NCI-H1092 (cell line): ENCODE results near the gene MB.

Experiments used
- DNase-seq: peaks from one replicate; lab custom pipeline; 2025; lab: John Stamatoyannopoulos, UW

The MB gene

DNA sequence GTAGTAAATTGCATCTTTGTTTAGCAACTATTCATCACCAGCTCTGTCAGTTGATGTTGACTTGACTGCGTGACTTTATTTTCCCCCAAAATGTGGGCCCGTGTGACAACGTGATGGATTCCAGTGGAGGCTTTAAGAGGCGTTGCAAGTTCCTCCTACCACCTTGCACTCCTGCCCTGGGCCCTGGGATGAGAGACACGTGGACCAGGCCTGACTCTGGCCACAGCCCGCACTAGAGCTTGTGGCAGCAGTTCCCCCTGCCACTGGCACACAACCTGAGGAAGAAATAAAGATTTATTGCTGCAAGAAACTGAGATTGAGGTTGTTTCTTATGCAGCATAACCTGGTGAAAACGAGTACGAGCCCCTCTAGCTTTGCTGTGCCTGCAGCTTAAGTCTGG lies 44.6 kb downstream of the MB start:
- no peak for DNase-seq

DNA sequence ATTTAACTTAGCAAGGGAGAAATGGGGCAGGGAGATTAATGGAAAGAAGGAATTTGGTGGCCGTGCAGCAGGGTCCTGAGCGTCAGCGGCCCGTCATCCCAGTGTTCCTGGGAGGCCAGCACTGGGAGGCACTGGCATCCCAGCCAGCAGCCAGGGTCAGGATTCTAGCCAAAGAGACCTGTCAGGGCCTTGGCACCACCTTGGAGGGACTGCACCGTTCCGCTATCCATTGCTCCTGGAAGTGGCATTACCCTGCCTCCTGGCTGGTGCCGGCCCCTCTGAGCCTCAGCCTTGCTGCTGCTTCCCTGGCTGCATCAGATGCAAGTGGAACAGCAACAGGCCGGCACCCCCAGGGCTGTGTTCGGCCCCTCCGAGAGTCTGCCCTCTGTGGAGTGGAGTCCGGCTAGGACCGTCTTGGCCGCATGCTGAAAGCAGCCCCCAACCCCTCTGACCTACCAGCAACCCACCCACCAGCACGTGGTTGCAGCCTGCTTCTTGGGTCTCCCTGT lies 46.4 kb downstream of the MB start:
- DNase-seq, result no peak

DNA sequence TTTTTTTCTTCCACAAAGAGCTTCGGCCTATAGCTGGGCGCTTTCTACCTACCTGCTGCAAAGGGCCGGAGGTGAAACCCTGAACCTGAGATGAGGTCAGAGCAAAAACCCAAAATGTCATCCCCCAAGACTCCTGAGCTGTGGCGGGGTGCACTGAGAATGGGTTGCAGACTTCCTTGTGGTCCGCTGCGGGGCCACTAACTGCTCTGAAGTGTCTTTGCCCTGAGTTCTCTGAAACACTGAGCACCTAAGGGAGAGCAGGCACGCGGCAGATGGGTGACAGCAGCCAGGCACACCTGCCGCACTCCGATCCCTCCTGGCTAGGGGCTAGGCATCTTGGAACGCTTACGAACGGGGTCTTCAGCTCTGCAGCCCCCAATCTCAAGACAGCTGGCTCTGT lies 47.2 kb downstream of the MB start:
- no peak for DNase-seq

DNA sequence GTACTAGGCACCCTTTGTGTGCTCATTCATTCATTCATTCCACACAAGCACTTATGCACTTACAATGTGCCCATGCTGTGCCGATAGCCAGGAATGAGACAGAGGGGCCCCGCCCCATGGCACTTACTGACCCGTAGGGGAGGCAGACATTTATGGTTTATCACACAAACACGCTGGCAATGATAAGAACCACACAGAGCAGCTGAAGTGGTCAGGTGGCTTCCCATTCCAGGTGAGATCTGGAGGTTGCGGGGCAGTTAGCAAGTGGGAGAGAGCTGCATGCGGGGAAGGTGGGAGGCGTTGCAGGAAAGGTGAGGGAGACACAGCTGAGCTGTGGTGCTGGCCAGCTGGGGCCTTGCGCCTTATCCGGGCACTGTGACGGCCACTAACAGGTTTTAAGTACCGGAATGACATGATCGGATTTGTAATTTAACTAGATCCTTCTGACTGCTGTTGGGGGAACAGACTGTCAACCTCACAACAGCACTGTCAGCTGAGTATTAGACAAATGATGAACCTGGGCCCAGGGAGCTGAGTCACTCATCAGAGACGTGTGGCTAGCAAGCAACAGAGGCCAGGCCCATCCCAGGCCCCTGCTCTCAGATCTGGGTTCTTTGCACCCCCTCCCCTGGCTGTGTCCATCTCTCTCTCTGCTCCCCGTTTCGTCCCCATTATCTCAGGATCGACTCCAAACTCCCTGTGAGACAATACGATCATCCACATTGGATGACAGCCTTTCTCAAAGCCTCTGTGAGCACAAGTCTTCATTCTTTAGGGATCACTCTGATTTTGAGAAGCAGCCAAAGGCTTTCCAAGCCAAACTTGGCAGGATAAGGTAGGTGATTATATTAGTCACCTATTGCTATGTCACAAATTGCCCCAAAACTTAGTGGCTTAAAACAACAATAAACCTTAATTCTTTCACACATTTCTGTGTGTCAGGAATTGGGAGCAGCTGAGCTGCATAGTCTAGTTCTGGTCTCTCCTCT lies 48.1 kb downstream of the MB start:
- no peak for DNase-seq

DNA sequence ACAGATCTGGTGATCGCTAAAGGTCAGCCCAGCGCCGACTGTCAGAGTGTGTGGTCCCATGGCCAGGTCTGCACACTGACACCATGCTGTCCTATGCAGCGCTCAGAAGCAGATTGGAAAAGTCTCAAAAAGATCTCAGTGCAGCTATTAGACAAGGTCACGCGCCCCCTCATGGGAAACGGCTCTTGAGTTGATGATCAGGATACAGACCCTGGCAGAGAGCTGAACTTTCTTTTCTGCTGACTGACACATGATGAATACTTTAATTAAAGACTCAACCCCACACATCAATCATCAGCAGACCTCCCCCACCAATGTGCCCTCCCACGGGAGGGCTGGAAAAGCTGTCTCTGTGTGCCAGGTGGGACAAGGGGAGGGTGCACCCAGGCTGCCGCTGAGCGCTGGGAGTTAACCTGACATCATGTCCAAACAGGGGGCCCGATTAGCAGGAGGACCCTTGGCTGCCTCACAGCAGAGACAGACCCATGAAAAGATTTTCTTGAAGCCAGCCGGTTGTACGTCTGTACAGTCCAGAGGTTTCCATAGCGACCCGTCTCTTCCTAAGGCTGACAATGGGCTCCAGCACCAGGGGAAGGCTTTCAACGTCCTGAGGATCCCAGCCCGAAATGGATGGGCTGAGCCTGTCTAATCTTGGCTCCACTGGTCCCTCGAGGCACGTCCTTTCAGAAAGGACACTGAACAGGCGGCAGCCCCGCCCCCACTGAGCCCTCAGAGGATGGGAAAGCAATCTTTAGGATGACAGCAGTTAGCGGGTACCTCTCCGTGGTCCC lies 49.6 kb downstream of the MB start:
- DNase-seq, result no peak

DNA sequence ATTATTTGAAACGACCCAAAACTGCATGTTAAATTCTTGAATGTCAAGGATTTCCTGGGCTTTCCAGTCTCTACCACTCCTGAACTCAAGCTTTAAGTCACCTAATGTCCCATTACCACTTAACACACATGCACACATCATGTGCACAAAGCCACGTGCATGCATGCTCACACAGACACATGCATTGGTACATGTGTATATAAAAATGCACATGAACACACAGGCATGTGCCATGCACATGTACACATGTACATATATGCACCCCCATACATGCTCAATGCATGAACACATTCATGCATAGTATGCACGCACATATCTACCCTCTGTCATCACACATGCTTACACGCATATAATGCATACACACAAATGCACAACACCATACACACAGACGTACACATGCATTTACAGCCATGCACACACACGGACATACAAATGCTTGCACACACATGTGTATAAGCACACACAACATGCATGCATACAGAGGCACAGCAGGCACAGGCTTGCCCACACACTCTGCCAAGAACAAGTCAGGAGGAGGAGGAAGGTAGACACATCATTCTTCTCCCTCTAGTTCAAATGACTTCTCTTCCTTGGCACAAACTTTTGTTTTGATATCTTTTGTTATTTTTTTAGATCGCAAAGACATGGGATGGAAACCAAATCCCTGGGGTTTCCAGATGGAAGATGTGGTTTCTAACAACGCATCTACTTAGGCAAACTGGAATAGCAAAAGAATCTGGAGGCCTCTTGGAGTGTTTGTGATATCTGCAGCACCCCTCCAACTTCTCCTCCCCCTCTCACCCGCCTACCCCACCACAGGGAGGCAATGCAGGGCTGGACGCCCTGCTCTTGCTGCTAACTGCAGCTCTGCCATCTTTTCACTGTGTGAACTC lies 51.9 kb downstream of the MB start:
- DNase-seq, result no peak

DNA sequence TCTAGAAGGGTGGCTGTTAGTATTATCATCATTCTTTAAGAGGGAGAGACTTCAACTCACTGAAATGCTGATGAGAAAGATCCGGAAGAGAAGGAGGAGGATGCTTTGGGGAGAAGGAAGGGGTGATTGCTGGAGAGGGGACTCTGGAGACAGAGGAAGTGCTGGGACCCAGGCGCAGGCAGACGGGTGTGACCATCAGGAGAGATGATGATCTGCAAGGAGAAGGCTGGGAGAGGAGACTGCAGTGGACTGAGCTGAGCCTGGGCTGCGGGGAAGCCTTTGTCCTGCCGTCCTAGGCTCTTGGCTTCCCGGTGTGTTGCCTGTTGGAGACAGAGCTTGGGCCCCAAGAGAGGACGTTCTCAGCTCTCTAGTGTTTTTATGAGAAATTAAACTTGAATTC lies 53.9 kb downstream of the MB start:
- no peak for DNase-seq

DNA sequence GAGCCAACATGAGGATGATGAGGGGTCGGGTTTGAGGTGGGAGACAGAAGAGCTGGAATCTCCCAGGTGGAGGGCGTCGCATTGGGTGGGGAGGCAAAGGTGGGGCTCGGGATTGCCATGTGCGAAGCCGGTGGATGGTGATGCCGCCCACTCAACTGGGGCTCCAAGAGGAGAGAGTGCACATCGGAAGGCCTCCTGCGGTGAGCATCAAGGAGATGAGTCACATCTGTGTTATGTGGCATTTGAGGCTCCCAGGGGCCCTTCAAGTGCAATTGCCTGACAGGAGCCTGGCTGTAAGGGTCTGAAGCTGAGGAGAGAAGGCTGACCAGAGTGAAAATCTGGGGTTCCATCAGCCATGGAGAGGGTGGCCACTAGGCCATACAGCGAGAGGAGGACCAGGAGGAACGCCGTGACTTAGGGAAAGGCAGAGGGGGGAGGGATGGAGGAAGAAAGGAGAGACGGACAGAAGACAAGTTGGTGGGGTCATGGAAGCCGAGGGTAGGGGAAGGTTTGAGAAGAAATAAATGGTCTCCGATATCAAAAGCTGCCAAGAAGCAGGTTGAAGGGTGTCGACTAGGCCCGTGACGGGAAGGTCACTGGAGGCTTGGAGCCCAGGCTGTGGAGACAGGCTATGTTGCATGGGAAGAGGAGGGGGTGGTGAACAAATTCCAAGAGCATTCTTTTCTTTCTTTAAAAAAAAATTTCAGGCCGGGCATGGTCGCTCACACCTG lies 55.2 kb downstream of the MB start:
- DNase-seq, result no peak

DNA sequence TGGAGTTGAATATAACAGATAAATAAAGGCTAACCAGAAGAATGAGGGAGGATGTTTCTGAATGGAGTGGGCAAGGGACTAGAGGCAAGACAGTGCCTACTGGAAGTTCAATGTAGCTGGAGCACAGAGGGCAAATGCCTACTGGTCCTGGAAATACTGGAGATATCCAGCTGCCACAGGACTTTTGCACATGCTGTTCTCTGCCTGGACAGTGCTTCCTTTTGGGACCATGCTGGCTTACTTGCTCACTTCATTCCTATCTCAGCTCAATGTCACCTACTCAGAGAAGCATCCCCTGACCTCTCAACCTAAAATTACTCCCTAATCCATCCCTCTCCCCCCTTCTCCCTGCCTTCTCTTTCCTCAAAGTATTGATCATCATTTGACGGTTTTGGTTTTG lies 56.3 kb downstream of the MB start:
- DNase-seq, result no peak

DNA sequence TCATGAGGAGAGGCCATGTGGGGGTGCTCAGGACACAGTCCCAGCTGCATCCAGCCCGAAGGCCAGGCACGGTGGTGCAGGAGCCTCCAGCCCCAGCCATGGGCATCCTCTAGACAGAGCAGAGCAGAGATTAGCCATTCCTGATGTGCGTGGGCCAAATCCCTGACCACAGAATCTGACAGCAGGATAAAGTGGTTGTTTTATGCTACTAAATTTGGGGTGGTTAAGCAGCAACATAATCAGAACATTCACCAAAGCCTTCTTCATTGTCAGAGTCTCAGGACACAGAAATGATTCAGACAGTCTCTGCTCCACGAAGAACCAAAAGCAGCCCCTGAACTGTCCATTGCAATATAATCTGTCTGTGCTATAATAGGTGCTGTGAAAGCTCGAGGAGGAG lies 56.8 kb downstream of the MB start:
- DNase-seq, result no peak

DNA sequence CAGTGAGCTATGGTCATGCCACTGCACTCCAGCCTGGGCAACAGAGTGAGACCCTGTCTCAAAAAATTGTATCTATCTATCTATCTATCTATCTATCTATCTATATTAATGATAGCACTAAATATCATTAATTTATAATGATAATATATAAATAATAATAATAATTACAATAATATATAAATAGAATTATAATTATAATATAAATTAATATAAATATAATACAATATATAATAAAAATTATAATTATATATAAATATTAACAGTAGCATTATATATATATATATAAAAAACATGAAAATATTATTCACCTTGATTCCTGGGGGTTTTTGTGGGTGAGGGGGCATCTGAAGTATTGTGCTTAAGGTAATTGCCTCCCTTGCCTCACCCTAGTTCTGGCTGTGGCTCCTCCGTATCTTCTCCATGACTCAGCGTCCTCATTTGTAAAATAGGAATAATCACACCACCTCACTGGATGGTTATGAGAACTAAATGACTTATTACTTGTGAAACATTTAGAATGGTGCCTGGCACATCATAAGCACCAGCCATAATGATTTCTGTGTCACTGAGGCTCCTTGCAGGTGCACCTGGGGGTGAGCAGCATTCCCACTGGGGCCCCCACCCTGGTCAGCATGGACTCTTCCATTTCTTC lies 57.6 kb downstream of the MB start:
- no peak for DNase-seq

DNA sequence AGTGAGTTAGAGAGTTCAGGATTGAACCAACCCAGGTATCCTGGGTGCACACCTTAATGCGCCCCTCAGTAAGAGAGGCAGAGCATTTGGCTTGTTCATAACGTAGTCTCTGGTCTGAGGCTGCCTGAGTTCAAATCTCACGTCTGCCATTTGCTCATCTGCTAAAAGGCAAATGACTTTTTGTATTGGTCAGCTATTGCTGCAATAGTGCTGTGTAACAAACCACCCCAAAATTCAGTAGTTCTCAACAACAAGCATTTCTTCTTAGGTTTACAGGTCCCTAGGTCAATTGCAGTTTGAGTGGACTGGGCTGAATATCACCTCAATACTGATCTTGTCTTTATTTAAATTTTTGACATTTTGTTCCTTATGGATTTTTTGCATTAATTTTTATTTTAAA lies 58.4 kb downstream of the MB start:
- no peak for DNase-seq

DNA sequence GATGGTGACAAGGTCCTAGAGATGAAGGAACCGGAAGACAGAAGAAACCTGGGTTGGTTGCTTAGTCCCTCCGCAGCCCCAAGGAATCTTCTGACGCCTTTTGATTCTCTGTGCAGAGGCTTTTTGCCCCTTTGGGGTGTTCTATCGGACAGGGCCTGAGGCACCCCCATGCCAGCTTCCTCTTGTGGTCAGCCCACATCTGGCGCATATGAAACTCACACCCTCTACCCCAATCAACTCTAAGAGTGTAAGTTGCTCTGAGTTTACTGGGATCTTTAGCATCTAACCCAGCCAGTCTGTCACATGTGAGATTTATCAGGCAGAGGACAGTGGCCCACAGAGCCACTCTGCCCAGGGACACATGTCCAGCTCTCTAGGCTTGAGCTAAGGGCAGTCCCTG lies 59.1 kb downstream of the MB start:
- no peak for DNase-seq
